ENCODE results near the gene DDX10. TPM values are rescaled to one million over a fixed set of nuclear protein-coding genes. Genes with fewer than 3 reads are reported as not detected.

Gene DDX10
- total RNA-seq, 1 experiment from 2014 or later: 72.2 TPM

- TF ChIP-seq EZH2 (IDR thresholded peaks at IDR 0.05; ENCODE audit: borderline replicate concordance, low read depth, low read length, poor library complexity, severe bottlenecking) (no peak), CTCF (conservative IDR thresholded peaks at IDR 0.05; ENCODE audit: low read depth, low read length) (no peak)
- peak overlapping the region; percentile 89 for H3K27ac ChIP-seq (ENCODE audit: low read depth, low read length, poor library complexity, severe bottlenecking)
- no peaks in the 10 kb centered on the region for H3K27me3 ChIP-seq (replicated peaks; ENCODE audit: insufficient read depth, low read depth, low read length, poor library complexity)
- DNase-seq (ENCODE audit: low spot score): peak; percentile 95
- intact Hi-C loops (cut with micrococcal nuclease; ENCODE audit: unreplicated experiment): loop anchor here (10.0 kb wide), 2 partner anchors 314 to 964 kb away; no protein-coding TSS in a partner anchor
- H3K4me3 ChIP-seq (ENCODE audit: low read depth, low read length, poor library complexity, severe bottlenecking): no peak overlapping the region
- H3K36me3 ChIP-seq (ENCODE audit: insufficient read depth, low read length, poor library complexity, severe bottlenecking): peaks cover 7% of the 10 kb centered on the region
- no TSS peak for BruUV-seq (replicated peaks)
- ChIA-PET CTCF (interaction anchor here (1.4 kb wide), 1 partner anchor 9 kb away, joined by 6 read pairs; no protein-coding TSS in a partner anchor), POLR2A (ENCODE audit: low non-redundant PET) (interaction anchor here (0.6 kb wide), 1 partner anchor 9 kb away, joined by 3 read pairs; no protein-coding TSS in a partner anchor)
- peaks cover 24% of the 10 kb centered on the region for H3K9me3 ChIP-seq (ENCODE audit: low read depth, low read length, poor library complexity, severe bottlenecking)
- peaks cover 33% of the 10 kb centered on the region for H3K4me1 ChIP-seq (ENCODE audit: insufficient read depth, low read length, poor library complexity, severe bottlenecking)
Observed at GRCh38 chr11:108880510-108880909, 215.6 kb downstream of the DDX10 start.

- no TSS peak for BruUV-seq (replicated peaks)
- POLR2A ChIA-PET (ENCODE audit: low non-redundant PET): no interaction called here
Observed at GRCh38 chr11:108881131-108881530, 216.3 kb downstream of the DDX10 start.

GRCh38 chr11:108882211-108882831 lies 217.5 kb downstream of the DDX10 start:
- Histone ChIP-seq H3K4me3 (ENCODE audit: low read depth, low read length, poor library complexity, severe bottlenecking) (no peak overlapping the region), H3K9me3 (ENCODE audit: low read depth, low read length, poor library complexity, severe bottlenecking) (peaks cover 24% of the 10 kb centered on the region), H3K27ac (ENCODE audit: low read depth, low read length, poor library complexity, severe bottlenecking) (peak overlapping the region; percentile 89), H3K27me3 (replicated peaks; ENCODE audit: insufficient read depth, low read depth, low read length, poor library complexity) (no peaks in the 10 kb centered on the region), H3K36me3 (ENCODE audit: insufficient read depth, low read length, poor library complexity, severe bottlenecking) (peaks cover 7% of the 10 kb centered on the region), H3K4me1 (ENCODE audit: insufficient read depth, low read length, poor library complexity, severe bottlenecking) (peaks cover 46% of the 10 kb centered on the region)
- no TSS peak for BruUV-seq (replicated peaks)
- POLR2A ChIA-PET (ENCODE audit: low non-redundant PET): no interaction called here
- no peak for TF ChIP-seq CTCF (conservative IDR thresholded peaks at IDR 0.05; ENCODE audit: low read depth, low read length)
- TF ChIP-seq EZH2 (IDR thresholded peaks at IDR 0.05; ENCODE audit: borderline replicate concordance, low read depth, low read length, poor library complexity, severe bottlenecking): no peak
- CTCF ChIA-PET: no interaction called here
- intact Hi-C loops (cut with micrococcal nuclease; ENCODE audit: unreplicated experiment): loop anchor here (10.0 kb wide), 2 partner anchors 312 to 962 kb away; no protein-coding TSS in a partner anchor
- DNase-seq (ENCODE audit: low spot score): no peak

More at GRCh38 chr11:108881131-108881530, 216.3 kb downstream of the DDX10 start:
- TF ChIP-seq CTCF (conservative IDR thresholded peaks at IDR 0.05; ENCODE audit: low read depth, low read length) (no peak), EZH2 (IDR thresholded peaks at IDR 0.05; ENCODE audit: borderline replicate concordance, low read depth, low read length, poor library complexity, severe bottlenecking) (no peak)
- Histone ChIP-seq H3K4me1 (ENCODE audit: insufficient read depth, low read length, poor library complexity, severe bottlenecking) (peaks cover 36% of the 10 kb centered on the region), H3K27ac (ENCODE audit: low read depth, low read length, poor library complexity, severe bottlenecking) (peak overlapping the region; percentile 89), H3K4me3 (ENCODE audit: low read depth, low read length, poor library complexity, severe bottlenecking) (no peak overlapping the region), H3K27me3 (replicated peaks; ENCODE audit: insufficient read depth, low read depth, low read length, poor library complexity) (no peaks in the 10 kb centered on the region), H3K36me3 (ENCODE audit: insufficient read depth, low read length, poor library complexity, severe bottlenecking) (peaks cover 7% of the 10 kb centered on the region), H3K9me3 (ENCODE audit: low read depth, low read length, poor library complexity, severe bottlenecking) (peaks cover 24% of the 10 kb centered on the region)
- CTCF ChIA-PET: interaction anchor here (1.4 kb wide), 1 partner anchor 10 kb away, joined by 6 read pairs; no protein-coding TSS in a partner anchor
- peak; percentile 95 for DNase-seq (ENCODE audit: low spot score)
- intact Hi-C loops (cut with micrococcal nuclease; ENCODE audit: unreplicated experiment): loop anchor here (10.0 kb wide), 2 partner anchors 314 to 964 kb away; no protein-coding TSS in a partner anchor

Measured in A673 (cell line).